SK-N-SH treated with all-trans-retinoic acid at 6 μM for 48 hours (cell line): ENCODE measurements around the gene SF3A1.

Source experiments
- ARNTL ChIP-seq: fragments of 450-650 bp; formaldehyde crosslinking; IDR thresholded peaks from 2 replicates; pipeline ENCODE4 v1.5.0; 2020; ENCODE audit warnings: low read depth, mild to moderate bottlenecking, moderate library complexity, borderline replicate concordance
- CREB5 ChIP-seq: fragments of 250-450 bp; sonication (Bioruptor Pico); IDR thresholded peaks from 2 replicates; pipeline ENCODE4 v1.5.1; 2020; ENCODE audit warnings: low read depth, mild to moderate bottlenecking, moderate library complexity
- CSRNP3 ChIP-seq: fragments of 250-450 bp; sonication (Bioruptor Pico); IDR thresholded peaks from 2 replicates; pipeline ENCODE4 v1.5.1; 2021; ENCODE audit warnings: mild to moderate bottlenecking, moderate library complexity
- ISL1 ChIP-seq: fragments of 250-450 bp; sonication (Bioruptor Pico); IDR thresholded peaks from 2 replicates; pipeline ENCODE4 v2.1.2; 2022; ENCODE audit warnings: mild to moderate bottlenecking, moderate library complexity
- PPARA ChIP-seq: fragments of 250-450 bp; sonication (Bioruptor Pico); IDR thresholded peaks from 2 replicates; pipeline ENCODE4 v1.5.0; 2020; ENCODE audit warnings: mild to moderate bottlenecking, borderline replicate concordance
- RARB ChIP-seq: fragments of 250-450 bp; sonication (Bioruptor Pico); IDR thresholded peaks from 2 replicates; pipeline ENCODE4 v1.8.0; 2021; ENCODE audit warnings: mild to moderate bottlenecking, moderate library complexity
- TCF4 ChIP-seq: fragments of 250-450 bp; sonication (Bioruptor Pico); IDR thresholded peaks from 2 replicates; pipeline ENCODE4 v1.8.0; 2021; ENCODE audit warnings: mild to moderate bottlenecking, moderate library complexity, borderline replicate concordance
- TOX ChIP-seq: fragments of 250-450 bp; sonication (Bioruptor Pico); IDR thresholded peaks from 2 replicates; pipeline ENCODE4 v1.8.0; 2021; ENCODE audit warnings: mild to moderate bottlenecking, moderate library complexity, borderline replicate concordance
- ZC3H10 ChIP-seq: fragments of 250-450 bp; sonication (Bioruptor Pico); IDR thresholded peaks from 2 replicates; pipeline ENCODE4 v1.5.1; 2021; ENCODE audit warnings: mild to moderate bottlenecking, moderate library complexity
- ZFP3 ChIP-seq: fragments of 250-450 bp; sonication (Bioruptor Pico); IDR thresholded peaks from 2 replicates; pipeline ENCODE4 v1.5.0; 2020; ENCODE audit warnings: mild to moderate bottlenecking, moderate library complexity
- ZFP30 ChIP-seq: fragments of 450-650 bp; formaldehyde crosslinking; IDR thresholded peaks from 2 replicates; pipeline ENCODE4 v1.5.0; 2022; ENCODE audit warnings: mild to moderate bottlenecking, moderate library complexity
- ZNF70 ChIP-seq: fragments of 450-650 bp; formaldehyde crosslinking; IDR thresholded peaks from 2 replicates; pipeline ENCODE4 v1.5.0; 2020; ENCODE audit warnings: mild to moderate bottlenecking, moderate library complexity
- TF ChIP-seq, protein P1 (sequence below): fragments of 250-450 bp; sonication (Bioruptor Pico); IDR thresholded peaks from 2 replicates; pipeline ENCODE4 v1.8.0; 2020; ENCODE audit warnings: mild to moderate bottlenecking, moderate library complexity, borderline replicate concordance

- no peak for TF ChIP-seq ZFP30 (CRISPR knock-in tag)
- no peak for TF ChIP-seq CREB5
- no peak for TF ChIP-seq CSRNP3 (CRISPR knock-in tag)
- no peak for TF ChIP-seq PPARA (CRISPR knock-in tag)
- TF ChIP-seq ARNTL (CRISPR knock-in tag) = no peak
- no peak for TF ChIP-seq TCF4
- TF ChIP-seq RARB = no peak
- no peak for TF ChIP-seq ZNF70
- TF ChIP-seq, protein P1, sequence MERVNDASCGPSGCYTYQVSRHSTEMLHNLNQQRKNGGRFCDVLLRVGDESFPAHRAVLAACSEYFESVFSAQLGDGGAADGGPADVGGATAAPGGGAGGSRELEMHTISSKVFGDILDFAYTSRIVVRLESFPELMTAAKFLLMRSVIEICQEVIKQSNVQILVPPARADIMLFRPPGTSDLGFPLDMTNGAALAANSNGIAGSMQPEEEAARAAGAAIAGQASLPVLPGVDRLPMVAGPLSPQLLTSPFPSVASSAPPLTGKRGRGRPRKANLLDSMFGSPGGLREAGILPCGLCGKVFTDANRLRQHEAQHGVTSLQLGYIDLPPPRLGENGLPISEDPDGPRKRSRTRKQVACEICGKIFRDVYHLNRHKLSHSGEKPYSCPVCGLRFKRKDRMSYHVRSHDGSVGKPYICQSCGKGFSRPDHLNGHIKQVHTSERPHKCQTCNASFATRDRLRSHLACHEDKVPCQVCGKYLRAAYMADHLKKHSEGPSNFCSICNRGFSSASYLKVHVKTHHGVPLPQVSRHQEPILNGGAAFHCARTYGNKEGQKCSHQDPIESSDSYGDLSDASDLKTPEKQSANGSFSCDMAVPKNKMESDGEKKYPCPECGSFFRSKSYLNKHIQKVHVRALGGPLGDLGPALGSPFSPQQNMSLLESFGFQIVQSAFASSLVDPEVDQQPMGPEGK (CRISPR knock-in tag) = no peak
- no peak for TF ChIP-seq ISL1
- TF ChIP-seq ZC3H10 (CRISPR knock-in tag) = no peak
- TF ChIP-seq ZFP3 = no peak
- TF ChIP-seq TOX (CRISPR knock-in tag) = no peak
Observed at GRCh38 chr22:30312053-30312452, 44.6 kb downstream of the SF3A1 start.
